ENCODE data around the gene HPD.

DNA sequence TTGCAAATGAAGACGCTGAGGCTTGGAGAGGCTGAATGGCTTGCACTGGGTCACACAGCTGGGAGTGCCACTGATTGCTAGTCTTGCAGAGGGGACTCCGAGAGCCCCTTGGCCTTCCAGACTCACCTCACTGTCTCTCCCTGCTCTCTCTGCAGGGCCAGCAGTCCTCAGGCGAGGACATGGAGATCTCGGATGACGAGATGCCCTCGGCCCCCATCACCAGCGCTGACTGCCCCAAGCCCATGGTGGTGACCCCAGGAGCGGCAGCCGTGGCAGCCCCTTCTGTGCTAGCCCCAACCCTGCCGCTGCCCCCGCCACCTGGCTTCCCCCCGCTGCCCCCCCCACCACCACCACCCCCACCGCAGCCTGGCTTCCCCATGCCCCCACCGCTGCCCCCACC, 44.7 kb downstream of the HPD start:
- TF ChIP-seq, protein P1, sequence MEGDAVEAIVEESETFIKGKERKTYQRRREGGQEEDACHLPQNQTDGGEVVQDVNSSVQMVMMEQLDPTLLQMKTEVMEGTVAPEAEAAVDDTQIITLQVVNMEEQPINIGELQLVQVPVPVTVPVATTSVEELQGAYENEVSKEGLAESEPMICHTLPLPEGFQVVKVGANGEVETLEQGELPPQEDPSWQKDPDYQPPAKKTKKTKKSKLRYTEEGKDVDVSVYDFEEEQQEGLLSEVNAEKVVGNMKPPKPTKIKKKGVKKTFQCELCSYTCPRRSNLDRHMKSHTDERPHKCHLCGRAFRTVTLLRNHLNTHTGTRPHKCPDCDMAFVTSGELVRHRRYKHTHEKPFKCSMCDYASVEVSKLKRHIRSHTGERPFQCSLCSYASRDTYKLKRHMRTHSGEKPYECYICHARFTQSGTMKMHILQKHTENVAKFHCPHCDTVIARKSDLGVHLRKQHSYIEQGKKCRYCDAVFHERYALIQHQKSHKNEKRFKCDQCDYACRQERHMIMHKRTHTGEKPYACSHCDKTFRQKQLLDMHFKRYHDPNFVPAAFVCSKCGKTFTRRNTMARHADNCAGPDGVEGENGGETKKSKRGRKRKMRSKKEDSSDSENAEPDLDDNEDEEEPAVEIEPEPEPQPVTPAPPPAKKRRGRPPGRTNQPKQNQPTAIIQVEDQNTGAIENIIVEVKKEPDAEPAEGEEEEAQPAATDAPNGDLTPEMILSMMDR (IDR thresholded peaks at IDR 0.05): no peak
- no peak for TF ChIP-seq POLR2A (IDR thresholded peaks at IDR 0.05)

Measured in body of pancreas (tissue), 4 donors.